Measurements from ENCODE around the gene TSGA10. TPM values are rescaled to one million over a fixed set of nuclear protein-coding genes. Genes with fewer than 3 reads are reported as not detected.

The TSGA10 gene
- total and polyA plus RNA-seq, 9 donors = 1.5 to 3.1 (median 1.9) TPM

DNA sequence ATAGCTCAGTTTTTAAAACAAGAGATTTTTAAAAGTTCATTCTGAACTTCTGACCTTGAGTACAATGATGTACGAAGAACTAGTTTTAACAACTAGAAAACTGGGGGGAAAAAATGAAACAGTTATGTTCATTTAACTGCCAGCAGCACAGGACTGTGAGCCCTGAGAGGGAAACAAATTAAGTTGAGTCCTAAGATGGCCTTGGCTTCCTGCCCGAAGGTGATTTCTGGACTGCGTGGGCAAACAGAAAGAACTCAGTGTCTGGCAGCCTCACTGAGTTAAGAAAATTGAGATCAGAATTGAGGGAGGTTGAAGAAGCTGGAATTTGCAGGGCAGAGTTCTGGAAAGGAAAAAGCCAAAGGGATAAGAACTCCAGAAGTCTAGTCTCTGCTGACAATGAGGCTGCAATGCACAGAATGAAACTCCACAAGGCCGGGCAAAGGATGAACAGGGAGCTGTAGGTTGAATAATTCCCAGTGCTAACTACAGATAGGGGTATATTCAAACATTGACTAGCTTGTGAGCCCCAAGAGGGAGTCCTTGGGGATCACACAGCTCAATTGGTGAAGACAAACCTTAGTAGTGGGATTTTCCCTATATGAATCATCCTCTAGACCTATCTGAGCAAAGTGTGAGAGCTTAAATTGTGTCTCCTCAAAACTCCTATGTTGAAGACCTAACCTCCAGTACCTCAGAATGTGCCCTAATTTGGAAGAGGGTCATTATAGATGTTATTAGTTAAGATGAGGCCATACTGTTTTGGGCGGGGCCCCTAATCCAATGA is 205.6 kb downstream of the TSGA10 start:
- H3K4me1 ChIP-seq (ENCODE audit: control insufficient read depth, insufficient read depth, low read length) = no peaks in the 10 kb centered on the region
- WGBS (ENCODE audit: insufficient coverage) = 55% methylated on average over 5 of the region's 5 CpGs

GRCh38 chr2:98947554-98947953 is 207.2 kb downstream of the TSGA10 start:
- H3K4me3 ChIP-seq (ENCODE audit: low read length) = no peak overlapping the region
- H3K27me3 ChIP-seq (ENCODE audit: control insufficient read depth, insufficient read depth, low read length) = no peaks in the 10 kb centered on the region
- 67% methylated on average over 3 of the region's 8 CpGs for WGBS (ENCODE audit: insufficient coverage)

More for the DNA sequence above, 205.6 kb downstream of the TSGA10 start:
- no peak overlapping the region for H3K27ac ChIP-seq (ENCODE audit: low read length)
- H3K27me3 ChIP-seq (ENCODE audit: control insufficient read depth, insufficient read depth, low read length) = no peaks in the 10 kb centered on the region
- H3K4me3 ChIP-seq (ENCODE audit: low read length) = no peak overlapping the region
- no peaks in the 10 kb centered on the region for H3K9me3 ChIP-seq (replicated peaks; ENCODE audit: control insufficient read depth, low read depth, low read length)
- peak; percentile 13 for DNase-seq
- H3K36me3 ChIP-seq (ENCODE audit: control insufficient read depth, insufficient read depth, low read length) = no peaks in the 10 kb centered on the region

More at GRCh38 chr2:98947554-98947953, 207.2 kb downstream of the TSGA10 start:
- H3K27ac ChIP-seq (ENCODE audit: low read length) = no peak overlapping the region
- no peaks in the 10 kb centered on the region for H3K4me1 ChIP-seq (ENCODE audit: control insufficient read depth, insufficient read depth, low read length)
- peak; percentile 37 for DNase-seq
- no peaks in the 10 kb centered on the region for H3K36me3 ChIP-seq (ENCODE audit: control insufficient read depth, insufficient read depth, low read length)
- no peaks in the 10 kb centered on the region for H3K9me3 ChIP-seq (replicated peaks; ENCODE audit: control insufficient read depth, low read depth, low read length)

Other genes with a start within 250 kb of the TSGA10 start
- 1.6 TPM for gene CRACDL, start 218.7 kb downstream of the TSGA10 start, total RNA-seq
- 1 to 10 TPM; 1.4 to 3.3 (median 2.5) TPM for gene CRACDL, start 218.7 kb downstream of the TSGA10 start, polyA plus RNA-seq (ENCODE audit: insufficient read depth in 1 of 8, insufficient read length in 8 of 8, low replicate concordance in 1 of 8)
- gene C2orf15, start 13.2 kb downstream of the TSGA10 start, total RNA-seq = 0.04 TPM
- gene C2orf15, start 13.2 kb downstream of the TSGA10 start, polyA plus RNA-seq (ENCODE audit: insufficient read depth in 1 of 8, insufficient read length in 8 of 8, low replicate concordance in 1 of 8) = under 1 TPM in 7 of 8 donors, not detected in 1; 0.13 to 0.88 (median 0.54) TPM
- gene LIPT1, start within 50 bp of the TSGA10 start, total RNA-seq = 8.1 TPM
- 1 to 10 TPM; 6.5 to 9.4 (median 7.3) TPM for gene LIPT1, start within 50 bp of the TSGA10 start, polyA plus RNA-seq (ENCODE audit: insufficient read depth in 1 of 8, insufficient read length in 8 of 8, low replicate concordance in 1 of 8)
- 27.5 TPM for gene MITD1, start 26.1 kb upstream of the TSGA10 start, total RNA-seq
- gene MITD1, start 26.1 kb upstream of the TSGA10 start, polyA plus RNA-seq (ENCODE audit: insufficient read depth in 1 of 8, insufficient read length in 8 of 8, low replicate concordance in 1 of 8) = 10 to 100 TPM; 16.8 to 27.8 (median 20.7) TPM
- gene MRPL30, start 26.2 kb upstream of the TSGA10 start, total RNA-seq = 33.4 TPM
- gene MRPL30, start 26.2 kb upstream of the TSGA10 start, polyA plus RNA-seq (ENCODE audit: insufficient read depth in 1 of 8, insufficient read length in 8 of 8, low replicate concordance in 1 of 8) = 10 to 100 TPM; 32.1 to 41.4 (median 38.8) TPM
- not detected for gene LYG2, start 100.7 kb upstream of the TSGA10 start, total RNA-seq
- under 1 TPM in 4 of 8 donors, not detected in 4; 0.22 to 0.30 (median 0.25) TPM for gene LYG2, start 100.7 kb upstream of the TSGA10 start, polyA plus RNA-seq (ENCODE audit: insufficient read depth in 1 of 8, insufficient read length in 8 of 8, low replicate concordance in 1 of 8)
- gene LYG1, start 146.3 kb upstream of the TSGA10 start, total RNA-seq = 1.9 TPM
- gene LYG1, start 146.3 kb upstream of the TSGA10 start, polyA plus RNA-seq (ENCODE audit: insufficient read depth in 1 of 8, insufficient read length in 8 of 8, low replicate concordance in 1 of 8) = 1 to 10 TPM; 1.3 to 3.6 (median 1.7) TPM
- gene TXNDC9, start 181.4 kb upstream of the TSGA10 start, total RNA-seq = 27.0 TPM
- gene TXNDC9, start 181.4 kb upstream of the TSGA10 start, polyA plus RNA-seq (ENCODE audit: insufficient read depth in 1 of 8, insufficient read length in 8 of 8, low replicate concordance in 1 of 8) = 10 to 100 TPM; 20.7 to 31.4 (median 24.6) TPM
- 19.8 TPM for gene EIF5B, start 182.4 kb upstream of the TSGA10 start, total RNA-seq
- gene EIF5B, start 182.4 kb upstream of the TSGA10 start, polyA plus RNA-seq (ENCODE audit: insufficient read depth in 1 of 8, insufficient read length in 8 of 8, low replicate concordance in 1 of 8) = 10 to 100 TPM; 46.6 to 60.6 (median 53.2) TPM